Pulmonary artery endothelial cell (primary cell): ENCODE results near the gene ENSA. TPM values are rescaled to one million over a fixed set of nuclear protein-coding genes. Genes with fewer than 3 reads are reported as not detected.
"Not testable (repeated sequence)": the region's sequence is repeated elsewhere in the genome, so short reads cannot be mapped to it uniquely, and the experiment has no call there.

Source experiments
- DNase-seq: peaks from one replicate; pipeline ENCODE4 v3.0.0-alpha.2; 2011; ENCODE audit warnings: low read depth, low spot score
- total RNA-seq: library from RNA; depleted of rRNA; stranded (reverse); fragments of >200 nt; gene quantifications from 2 replicates; pipeline ENCODE4 v1.2.3, GENCODE V29; 2014

Gene ENSA
- total RNA-seq, 1 donor from 2014 or later: 109 TPM

DNA sequence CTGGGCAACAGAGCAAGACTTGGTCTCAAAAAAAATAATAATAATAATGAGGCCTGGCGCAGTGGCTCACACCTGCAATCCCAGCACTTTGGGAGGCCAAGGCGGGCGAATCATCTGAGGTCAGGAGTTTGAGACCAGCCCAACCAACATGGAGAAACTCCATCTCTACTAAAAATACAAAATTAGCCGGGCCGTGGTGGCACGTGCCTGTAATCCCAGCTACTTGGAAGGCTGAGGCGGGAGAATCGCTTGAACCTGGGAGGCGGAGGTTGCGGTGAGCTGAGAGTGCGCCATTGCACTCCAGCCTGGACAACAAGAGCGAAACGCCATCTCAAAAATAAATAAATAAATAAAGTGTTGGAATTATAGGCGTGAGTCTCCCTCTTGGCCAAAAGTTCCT lies 47.5 kb downstream of the ENSA start:
- DNase-seq: not testable (repeated sequence)

DNA sequence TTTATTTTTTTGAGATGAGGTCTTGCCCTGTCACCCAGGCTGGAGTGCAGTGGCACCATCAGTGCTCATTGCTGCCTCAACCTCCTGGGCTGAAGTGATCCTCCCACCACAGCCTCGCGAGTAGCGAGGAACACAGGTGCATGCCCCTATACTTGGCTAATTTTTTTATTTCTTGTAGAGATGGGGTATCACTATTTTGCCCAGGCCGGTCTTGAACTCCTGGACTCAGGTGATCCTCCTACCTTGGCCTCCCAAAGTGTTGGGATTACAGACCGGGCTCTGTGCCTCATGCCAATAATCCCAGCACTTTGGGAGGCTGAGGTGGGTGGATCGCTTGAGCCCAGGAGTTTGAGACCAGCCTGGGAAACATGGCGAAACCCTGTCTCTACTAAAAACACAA lies 48.0 kb downstream of the ENSA start:
- DNase-seq: not testable (repeated sequence)

DNA sequence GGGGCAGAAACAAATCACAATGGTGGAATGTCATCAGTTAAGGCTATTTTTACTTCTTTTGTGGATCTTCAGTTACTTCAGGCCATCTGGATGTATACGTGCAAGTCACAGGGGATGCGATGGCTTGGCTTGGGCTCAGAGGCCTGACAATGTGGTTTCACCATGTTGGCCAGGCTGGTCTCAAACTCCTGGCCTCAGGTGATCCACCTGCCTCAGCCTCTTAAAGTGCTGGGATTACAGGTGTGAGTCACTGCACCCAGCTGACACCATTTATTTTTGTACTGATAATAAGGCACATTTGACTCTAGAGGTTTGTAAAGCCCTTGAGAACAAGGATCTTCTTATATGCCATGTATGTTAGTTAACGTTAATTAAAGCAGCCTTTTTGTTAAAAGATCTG lies 48.4 kb downstream of the ENSA start:
- not testable (repeated sequence) for DNase-seq

DNA sequence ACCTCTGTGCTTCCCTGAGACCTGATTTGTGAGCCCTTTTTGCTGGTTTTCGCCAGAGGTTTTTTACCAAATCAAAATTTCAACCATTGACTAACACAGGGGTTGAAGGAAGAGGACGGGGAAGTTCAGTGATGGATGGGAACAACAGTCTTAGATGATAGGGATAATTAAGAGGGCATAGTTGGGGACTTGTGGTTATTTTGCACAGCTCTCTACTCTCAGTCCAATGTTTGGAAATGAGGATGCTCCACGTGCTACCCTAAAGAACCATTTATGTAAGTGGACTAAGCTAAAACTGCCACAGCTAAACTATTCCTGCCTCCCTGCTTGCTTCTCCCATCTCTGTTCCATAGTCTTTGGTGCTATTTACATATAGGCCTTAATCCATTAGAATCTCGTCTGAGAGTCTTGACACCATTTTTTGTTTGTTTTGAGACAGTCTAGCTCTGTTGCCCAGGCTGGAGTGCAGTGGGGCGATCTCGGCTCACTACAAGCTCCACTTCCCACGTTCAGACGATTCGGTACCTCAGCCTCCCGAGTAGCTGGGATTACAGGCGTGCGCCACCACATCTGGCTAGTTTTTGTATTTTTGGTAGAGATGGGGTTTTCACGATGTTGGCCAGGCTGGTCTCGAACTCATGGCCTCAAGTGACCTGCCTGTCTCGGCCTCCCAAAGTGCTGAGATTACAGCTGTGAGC lies 49.3 kb downstream of the ENSA start:
- no peak for DNase-seq

DNA sequence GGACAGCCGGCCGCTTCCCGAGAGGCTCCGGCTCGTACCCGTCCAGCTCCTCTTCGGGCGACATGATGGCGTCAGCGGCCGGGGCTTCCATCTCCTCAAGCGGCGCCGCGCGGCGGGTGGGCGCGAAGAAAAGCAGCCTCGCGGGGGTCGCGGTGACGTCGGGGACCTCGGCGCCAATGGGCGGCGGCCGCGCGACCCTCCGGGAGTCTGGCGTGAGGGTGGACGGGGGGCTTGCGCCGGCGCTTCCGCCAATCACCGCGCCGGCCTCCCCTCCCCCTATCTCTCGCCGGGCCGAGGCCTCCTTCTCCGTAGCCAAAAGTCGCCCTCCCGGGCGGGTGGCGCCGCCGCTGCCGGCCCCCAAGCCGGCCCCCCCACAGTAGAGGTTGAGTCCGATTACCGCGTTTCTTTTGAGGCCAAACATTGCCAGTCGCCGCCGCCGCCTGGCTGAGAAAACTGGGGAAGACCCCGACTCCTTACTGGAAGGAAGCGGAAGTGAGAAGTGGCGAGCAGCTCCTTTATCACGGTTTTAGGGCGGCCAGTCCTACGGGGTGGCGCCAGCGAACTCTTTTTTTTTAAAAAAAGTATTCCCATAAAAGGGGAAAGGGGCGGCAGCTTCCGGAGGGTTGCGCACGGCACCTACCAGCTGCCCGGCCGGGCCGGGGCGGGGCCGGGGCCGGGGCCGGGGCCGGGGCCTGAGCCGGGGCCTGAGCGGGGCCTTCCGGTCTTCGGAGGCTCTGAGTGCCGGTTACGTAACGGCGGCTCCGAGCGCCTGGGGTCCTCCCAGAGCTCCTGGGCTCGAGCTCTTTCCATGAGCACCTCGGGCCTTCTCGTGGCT lies 50.1 kb downstream of the ENSA start, which contains the start of gene MCL1:
MCL1 (minus strand) TSS at position 501 of the 835 bp plus-strand sequence; CDS start at position 421, 80 bp downstream.
- DNase-seq: peak; percentile 82

DNA sequence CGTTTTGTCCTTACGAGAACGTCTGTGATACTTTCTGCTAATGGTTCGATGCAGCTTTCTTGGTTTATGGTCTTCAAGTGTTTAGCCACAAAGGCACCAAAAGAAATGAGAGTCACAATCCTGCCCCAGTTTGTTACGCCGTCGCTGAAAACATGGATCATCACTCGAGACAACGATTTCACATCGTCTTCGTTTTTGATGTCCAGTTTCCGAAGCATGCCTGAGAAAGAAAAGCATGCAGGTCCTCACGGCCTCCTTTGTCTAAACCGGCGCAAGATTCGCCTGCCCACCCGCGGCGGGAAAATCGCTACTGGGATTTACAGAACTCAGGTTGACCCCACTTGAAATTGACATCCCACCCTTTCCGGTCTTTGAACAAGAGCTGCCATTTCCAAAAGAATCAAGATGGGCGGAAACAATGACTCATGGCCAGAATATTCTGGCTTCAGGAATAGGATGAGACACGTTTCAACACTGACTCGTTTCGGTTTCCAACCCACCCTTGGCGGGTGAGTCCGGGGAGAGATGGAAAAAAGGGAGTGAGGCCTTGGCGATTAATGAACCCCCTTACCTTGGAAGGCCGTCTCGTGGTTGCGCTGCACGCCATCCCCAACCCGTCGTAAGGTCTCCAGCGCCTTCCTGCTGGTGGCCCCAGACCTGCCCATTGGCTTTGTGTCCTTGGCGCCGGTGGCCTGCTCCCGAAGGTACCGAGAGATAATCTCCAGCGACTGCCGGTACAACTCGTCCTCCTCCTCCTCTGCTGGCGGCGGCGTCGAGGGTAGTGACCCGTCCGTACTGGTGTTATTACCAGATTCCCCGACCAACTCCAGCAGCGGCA lies 50.9 kb downstream of the ENSA start:
- peak; percentile 83 for DNase-seq

DNA sequence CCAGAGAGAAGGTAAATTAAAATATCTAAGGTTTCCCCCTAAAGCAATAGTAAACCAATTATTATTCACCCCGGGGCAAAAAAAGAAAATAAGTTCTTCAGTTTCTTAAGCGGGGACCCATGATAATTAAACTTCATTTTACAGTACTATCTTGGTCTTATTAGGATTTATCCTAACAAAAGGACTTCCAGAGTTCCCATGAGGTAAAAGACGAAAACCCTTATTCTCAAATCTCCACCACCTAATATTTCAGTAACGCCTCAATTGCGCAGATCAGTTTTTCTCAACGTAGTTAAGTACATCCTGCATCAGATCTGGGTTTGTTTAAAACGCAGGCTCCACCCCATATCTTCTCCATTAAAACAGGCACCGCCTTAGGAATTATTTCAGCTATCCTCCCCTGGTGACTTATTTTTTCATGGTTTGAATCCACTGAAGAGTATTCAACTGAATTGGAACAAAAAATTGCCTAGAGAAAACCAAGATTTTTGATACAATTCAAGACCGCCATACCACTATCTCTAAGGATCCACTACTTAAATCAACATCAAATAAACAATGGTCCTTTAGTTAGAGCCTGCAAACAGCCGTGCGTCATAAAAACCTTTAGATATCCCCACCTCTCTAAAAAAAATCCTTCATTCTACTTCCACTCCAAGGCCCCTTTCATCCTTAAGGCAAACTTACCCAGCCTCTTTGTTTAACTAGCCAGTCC lies 51.7 kb downstream of the ENSA start:
- DNase-seq: no peak

DNA sequence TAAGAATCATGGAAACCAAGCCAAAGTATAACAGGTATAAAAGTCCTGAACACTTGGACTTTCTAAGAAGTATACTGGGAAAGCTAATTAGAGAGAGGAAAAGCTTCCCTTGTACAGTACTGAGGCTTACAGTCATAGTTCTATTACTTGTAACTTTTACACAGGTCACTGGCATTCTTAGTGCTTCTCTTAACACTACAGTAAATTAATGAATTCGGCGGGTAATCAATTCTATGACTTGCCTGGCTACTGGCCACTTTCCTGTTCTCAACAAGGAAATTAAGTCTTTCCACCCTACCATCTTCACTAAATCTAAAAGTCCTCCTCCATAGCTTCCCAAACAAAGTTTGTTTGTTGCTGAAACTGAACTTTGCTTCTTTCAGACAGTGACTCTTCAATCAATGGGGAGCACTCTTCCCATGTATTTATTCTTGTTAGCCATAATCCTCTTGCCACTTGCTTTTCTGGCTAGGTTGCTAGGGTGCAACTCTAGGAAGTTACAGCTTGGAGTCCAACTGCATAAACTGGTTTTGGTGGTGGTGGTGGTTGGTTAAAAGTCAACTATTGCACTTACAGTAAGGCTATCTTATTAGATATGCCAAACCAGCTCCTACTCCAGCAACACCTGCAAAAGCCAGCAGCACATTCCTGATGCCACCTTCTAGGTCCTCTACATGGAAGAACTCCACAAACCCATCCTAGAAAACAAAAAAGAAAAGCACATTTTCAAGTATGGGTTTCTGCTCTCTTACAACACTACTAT lies 52.4 kb downstream of the ENSA start:
- no peak for DNase-seq

DNA sequence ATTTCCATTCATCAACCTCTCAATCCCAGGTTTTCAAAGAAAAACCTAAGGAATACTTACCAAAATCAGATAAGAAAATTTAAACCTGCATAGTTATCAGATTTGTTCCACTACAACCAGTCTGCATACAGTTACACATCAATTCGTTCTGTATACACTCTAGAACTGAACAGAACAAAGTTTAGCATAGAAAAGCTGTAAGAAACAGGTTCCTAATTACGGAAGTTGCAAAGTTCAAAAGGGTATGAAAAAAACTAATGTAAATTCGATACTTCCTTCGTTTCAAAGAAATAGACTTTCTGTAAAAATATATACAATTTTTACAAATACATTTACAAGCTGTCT lies 53.1 kb downstream of the ENSA start:
- DNase-seq: no peak

DNA sequence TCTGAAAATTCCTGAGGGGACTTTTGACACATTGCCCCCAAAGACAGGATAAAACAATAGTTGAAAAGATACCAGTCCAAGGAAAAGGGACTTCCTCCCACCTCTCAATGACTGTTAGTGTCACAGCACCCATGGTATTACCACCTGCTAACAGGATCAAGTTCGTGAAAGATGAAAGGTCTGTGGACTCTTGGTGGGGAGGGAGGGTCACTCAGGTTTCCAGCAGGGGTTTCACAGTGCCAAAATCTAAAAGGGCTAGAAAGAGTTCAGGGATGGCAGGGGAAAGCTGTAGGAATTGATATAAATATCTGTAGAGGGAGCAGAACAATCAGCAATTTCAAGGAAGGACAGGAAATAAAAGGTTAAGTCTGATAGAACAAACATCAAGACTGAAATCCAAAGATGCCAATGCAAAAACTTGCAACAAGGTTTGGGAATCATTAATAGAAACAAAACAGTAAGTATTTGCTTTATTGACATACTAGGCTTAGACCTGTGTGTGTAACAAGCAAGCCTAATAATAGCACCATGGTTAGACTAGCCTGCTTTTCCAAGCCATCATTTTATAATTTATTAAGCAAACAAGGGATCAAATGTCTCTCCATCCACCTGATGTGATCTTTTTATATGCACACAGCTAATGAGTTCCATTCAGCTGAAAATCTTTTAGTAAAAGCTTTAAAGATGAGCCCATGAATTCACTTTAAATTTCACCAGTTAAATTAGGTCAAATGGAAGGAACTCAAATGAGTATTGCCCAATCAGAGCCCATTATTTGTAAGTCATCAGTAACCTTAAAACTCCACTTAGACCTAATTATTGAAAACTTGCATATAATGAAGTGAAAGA lies 53.7 kb downstream of the ENSA start:
- DNase-seq: no peak

DNA sequence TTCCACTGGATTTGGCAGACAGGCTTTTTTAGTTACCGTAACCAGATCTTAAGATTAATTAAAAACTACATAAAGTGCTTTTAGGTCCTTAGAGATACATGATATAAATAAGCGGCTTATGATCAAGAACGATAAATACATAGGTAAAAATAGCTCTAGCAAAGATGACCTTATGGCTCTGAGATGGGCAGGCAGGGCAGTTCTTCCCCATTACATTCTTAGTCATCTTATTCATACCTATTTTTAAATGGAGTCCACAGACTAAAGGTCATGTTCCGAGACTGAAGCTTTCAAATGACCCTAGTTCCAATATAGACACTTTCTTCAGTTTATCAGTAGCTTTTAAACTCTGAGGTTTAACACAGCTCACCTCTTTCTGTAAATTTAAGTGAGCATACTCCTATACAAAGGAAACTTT lies 54.3 kb downstream of the ENSA start:
- no peak for DNase-seq

DNA sequence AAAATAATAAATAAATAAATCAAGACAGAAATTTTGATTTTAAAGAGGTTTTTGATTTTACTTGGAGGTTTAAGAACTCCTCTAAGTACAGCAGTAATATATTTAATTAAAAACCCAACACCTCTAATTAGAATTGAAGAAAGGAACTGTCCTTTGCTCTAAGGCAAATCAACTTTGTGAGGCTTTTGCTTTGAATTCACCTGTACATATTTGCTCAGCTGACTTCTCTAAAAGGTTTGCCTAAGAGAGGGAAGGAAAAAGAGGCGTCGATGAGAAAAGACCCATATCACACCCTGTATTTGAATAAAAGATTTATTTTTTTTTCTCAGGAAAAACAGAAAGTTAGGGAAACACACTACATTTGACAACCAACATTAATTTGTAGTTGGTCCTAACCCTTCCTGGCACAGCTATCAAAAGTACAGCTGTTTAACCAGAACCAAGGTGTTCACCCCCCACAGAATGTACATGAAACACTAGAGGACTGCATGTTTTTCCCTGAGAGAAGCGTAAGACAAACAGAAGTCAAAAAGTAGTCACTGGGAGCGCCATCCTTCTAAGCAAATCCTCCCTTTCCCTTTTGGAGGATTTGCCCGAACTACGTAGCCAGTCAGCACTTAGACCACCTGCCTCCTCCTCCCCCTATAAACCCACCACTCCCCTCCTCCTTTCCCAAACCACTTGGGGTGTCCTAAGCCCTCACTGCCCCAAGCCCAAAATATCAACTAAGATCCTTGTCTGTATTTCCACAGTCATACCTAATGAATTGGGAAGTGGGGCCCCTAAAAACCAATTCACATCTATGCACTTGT lies 54.9 kb downstream of the ENSA start:
- no peak for DNase-seq

DNA sequence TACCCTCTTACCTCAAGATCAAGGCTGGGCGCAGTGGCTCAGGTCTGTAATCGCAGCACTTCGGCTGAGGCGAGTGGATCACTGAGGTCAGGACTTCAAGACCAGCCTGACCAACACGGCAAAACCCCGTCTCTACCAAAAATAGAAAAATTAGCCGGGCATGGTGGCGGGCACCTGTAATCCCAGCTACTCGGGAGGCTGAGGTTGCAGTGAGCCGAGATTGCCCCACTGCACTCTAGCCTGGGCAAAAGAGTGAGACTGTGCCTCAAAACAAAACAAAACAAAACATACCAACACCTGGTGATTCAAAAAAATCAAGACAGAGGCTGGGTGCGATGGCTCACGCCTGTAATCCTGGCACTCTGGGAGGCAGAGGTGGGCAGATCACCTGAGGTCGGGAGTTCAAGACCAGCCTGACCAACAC lies 55.8 kb downstream of the ENSA start:
- not testable (repeated sequence) for DNase-seq

DNA sequence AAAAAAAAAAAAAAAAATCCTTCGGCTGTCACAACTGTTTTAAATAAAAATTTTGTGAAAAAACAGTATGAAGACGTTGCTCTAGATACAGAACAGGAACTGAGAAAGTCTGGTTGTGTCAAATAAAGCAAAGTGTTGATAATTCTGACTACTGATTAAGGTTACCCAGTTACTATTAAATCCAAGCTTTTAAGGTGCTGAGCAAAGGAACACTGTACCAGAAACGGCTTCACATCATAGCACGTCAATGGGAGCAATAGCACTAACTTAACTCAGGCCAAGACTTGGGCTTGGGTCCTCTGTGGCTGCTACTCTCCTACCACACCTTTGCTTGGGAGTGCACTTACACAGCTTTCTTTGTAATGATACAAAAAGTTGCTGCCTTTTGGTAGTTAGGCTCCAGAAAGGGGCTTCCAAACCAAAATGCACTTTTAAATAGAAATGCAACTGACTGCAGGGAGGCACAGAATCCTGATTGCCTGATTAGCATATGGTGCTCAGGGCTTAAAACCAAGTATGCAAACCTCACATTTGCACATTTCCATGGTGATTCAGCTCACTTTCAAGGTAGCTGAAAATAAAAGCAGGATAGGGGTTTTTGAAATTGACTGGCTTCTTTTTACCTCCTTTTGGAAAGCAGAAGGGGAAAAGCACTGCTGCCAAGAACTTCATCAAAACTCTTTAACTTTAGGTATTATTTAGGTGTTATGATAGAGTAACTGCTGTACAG lies 56.3 kb downstream of the ENSA start:
- no peak for DNase-seq
